HepG2 (cell line): ENCODE data around the gene RAPSN.

Source experiments
- ATF7-NPFF ChIP-seq: sonication (generic); formaldehyde crosslinking; IDR thresholded peaks from 2 replicates; pipeline ENCODE4 v1.8.1; 2023; ENCODE audit warnings: mild to moderate bottlenecking, low read depth, missing genetic modification reagents, moderate library complexity
- EP300 ChIP-seq, 3 experiments: sonication (generic) in 1 of 3; formaldehyde crosslinking in 1 of 3; IDR thresholded peaks; 2 replicates each; pipeline versions ENCODE4 v1.5.1 to v1.6.1; 2011 to 2020; ENCODE audit warnings: low read depth in 2 of 3, low read length in 2 of 3, borderline replicate concordance in 1 of 3, improper control_type of control experiment in 1 of 3, mild to moderate bottlenecking in 1 of 3, missing genetic modification reagents in 1 of 3, moderate library complexity in 1 of 3
- FOSL2 ChIP-seq: sonication (generic); formaldehyde crosslinking; IDR thresholded peaks from 2 replicates; pipeline ENCODE4 v1.4.0; 2020; ENCODE audit warnings: missing genetic modification reagents
- SRY ChIP-seq: sonication (generic); formaldehyde crosslinking; IDR thresholded peaks from 2 replicates; pipeline ENCODE4 v1.8.0; 2022; ENCODE audit warnings: mild to moderate bottlenecking, missing genetic modification reagents
- ZNF224 ChIP-seq: sonication (generic); formaldehyde crosslinking; IDR thresholded peaks from 2 replicates; pipeline ENCODE4 v1.5.0; 2020; ENCODE audit warnings: mild to moderate bottlenecking, missing genetic modification reagents
- ZNF335 ChIP-seq: sonication (generic); formaldehyde crosslinking; IDR thresholded peaks from 2 replicates; pipeline ENCODE4 v1.4.0; 2020; ENCODE audit warnings: missing genetic modification reagents
- ZNF558 ChIP-seq: sonication (generic); formaldehyde crosslinking; IDR thresholded peaks from 2 replicates; pipeline ENCODE4 v1.9.0; 2022; ENCODE audit warnings: mild to moderate bottlenecking, missing genetic modification reagents, borderline replicate concordance

GRCh38 chr11:47478651-47479329 lies 29.9 kb upstream of the RAPSN start:
- no peak for TF ChIP-seq ZNF224
- no peak for TF ChIP-seq SRY (CRISPR knock-in tag)
- TF ChIP-seq EP300 (IDR thresholded peaks at IDR 0.05; ENCODE audit: low read depth in 2 of 2, low read length in 2 of 2): no peak
- no peak for TF ChIP-seq EP300 (CRISPR knock-in tag; IDR thresholded peaks at IDR 0.05; ENCODE audit: borderline replicate concordance)
- no peak for TF ChIP-seq ZNF558 (CRISPR knock-in tag)
- no peak for TF ChIP-seq FOSL2
- TF ChIP-seq ZNF335 (CRISPR knock-in tag): no peak
- no peak for TF ChIP-seq ATF7-NPFF (CRISPR knock-in tag)
